Activated T-cell treated with anti-CD3 and anti-CD28 coated beads, Interleukin-2, amount 50 U/mL, for 1 hour (primary cell): ENCODE data around the gene CCR9.
A peak's percentile ranks its signal among the peaks of the same experiment; 100 is the strongest.
"Not testable (repeated sequence)": the region's sequence is repeated elsewhere in the genome, so short reads cannot be mapped to it uniquely, and the experiment has no call there.

Source experiments
- DNase-seq: peaks from one replicate; pipeline ENCODE4 v3.0.0-alpha.2; 2020

The CCR9 gene

GRCh38 chr3:45885979-45886705, at the start of gene CCR9:
CCR9 (plus strand) TSS chr3:45886543; CDS start chr3:45894934, 8,391 bp downstream.
- no peak for DNase-seq

GRCh38 chr3:45838466-45838865, 47.9 kb upstream of the CCR9 start:
- no peak for DNase-seq

DNA sequence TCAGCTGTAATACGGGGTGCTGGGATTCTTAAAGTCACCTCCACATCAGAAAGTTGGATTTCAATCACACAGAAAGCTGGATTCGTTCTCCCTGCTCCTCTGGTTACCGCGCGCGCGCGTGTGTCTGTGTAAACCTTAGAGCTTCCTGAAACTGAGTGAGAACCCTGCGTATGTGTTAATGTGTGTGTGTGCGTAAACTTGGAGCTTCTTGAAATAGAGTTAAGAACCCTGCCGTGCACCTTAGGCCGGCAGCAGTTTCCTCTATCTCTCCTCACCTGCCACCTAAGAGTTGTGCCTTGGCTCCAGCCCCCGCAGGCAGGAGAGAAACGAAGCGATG, 45.0 kb upstream of the CCR9 start:
- no peak for DNase-seq

DNA sequence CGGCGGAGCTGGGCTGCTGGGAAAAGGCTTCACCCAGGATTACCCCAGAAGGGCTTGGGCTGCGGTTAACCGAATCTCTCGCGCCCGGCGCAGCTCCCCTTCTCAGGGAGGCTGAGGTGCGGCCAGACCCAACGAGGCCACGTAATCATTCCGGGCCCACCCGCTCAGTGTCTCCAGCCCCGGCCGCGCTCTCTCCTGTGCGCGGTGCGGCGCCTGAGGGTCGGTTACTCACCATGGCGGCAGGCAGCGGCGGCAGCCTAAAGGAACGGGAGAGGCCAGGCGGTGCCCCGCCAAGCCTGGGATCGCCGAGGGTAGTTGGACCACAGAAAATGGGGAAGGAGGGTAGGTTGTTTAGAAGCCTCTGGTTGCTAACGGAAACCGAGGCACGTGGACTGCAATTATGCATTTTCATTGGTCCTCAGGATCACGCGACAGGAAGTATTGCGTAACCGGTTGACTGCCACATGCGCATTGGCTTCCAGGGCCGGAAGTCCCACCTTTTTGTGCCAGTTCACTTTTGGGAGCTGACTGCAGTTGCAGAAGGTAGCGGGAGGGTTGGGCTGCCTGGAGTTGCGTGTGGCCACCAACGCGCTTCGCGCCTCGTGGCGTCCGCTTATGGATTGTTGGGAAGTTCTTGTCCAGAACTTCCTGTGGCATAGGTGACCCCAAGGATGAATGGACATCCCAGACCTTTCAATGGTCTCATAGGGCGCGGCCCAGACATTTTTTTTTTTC, 44.4 kb upstream of the CCR9 start, which contains the start of gene LZTFL1:
Gene LZTFL1 (minus strand): TSS at position 363 of the 735 bp plus-strand sequence. CDS start 128 bp downstream, at position 235.
- peak; percentile 84 for DNase-seq

DNA sequence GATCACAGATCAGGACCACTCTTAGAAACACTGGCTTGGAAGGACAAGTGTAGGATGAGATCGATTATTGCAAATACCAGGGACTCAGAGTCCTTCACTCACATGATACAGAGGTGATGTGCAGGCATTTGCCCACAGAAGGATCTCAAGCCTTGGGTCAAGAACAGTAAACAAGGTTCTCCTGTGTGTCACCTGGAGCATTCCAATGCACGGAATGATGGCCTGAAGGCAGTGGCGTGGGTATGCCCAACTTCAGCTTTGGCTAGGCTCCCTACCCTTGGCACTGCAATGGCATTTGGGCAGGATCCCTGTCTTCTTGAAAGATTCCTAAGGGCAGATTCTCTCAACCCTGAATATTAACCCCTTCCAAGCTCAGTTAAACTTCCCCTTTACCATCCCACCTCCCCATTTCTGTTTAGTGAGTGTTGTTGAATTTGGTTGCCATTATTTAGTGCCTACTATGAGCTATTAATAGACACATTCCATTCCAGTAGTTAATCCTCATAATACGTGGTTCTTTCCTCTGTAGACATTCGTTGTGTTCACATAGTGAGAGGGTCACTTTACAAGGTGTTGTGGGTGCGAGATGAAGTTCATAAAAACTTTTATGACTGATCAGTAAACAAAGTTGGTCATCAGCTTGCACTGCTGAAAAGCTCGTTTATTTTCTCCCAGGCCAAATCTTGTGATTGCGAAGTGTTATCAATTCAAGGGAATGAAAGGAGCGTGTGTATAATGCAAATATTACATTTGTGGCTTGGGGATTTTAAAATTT, 43.3 kb upstream of the CCR9 start:
- DNase-seq = no peak

- no peak for DNase-seq
These were observed 41.7 kb upstream of the CCR9 start for GRCh38 chr3:45844616-45845015.

DNA sequence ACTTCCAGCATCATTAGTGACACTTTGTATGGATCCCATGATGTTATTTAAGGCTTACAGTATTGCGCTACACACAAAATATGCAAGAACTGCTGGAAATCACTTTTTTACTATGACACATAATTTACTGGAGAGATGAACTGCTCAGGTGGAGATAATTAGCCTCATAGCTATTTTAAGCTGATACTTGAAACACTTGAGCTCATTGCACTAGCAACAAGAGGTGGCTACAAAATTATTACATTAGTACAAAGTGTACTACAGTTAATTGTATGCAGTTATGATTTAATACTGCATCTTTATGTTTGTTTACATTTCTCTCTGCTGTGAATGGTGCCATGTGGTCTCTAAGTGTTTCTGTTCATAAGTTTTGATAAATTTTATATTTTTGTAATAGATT, 38.0 kb upstream of the CCR9 start:
- no peak for DNase-seq

DNA sequence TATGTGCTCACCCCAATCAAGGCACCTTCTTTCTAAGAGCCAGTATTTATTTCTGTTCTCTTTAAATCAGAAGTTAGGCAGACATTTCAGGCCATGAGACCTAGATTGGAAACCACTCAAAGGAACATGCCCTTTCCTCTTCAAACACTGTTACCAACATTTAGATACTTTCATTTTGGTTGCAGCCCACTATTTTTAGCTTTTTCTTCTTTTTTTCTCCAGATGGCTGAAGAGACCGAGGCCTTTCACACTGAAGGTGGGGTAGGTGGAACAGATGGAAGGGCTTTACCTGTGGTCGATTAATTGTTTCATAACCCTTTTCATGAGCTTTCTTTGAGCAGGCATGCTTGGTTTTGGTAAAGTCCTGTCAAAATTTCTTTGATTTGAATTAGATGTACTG, 33.5 kb upstream of the CCR9 start:
- DNase-seq = no peak

DNA sequence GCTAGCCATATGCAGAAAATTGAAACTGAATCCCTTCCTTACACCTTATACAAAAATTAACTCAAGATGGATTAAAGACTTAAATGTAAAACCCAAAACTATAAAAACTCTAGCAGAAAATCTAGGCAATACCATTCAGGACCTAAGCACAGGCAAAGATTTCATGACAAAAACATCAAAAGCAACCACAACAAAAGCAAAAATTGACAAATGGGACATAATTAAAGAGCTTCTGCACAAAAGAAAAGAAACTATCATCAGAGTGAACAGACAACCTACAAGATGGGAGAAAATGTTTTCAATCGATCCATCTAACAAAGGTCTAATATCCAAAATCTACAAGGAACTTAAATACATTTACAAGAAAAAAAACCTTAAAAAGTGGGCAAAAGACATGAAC, 30.0 kb upstream of the CCR9 start:
- DNase-seq = not testable (repeated sequence)

DNA sequence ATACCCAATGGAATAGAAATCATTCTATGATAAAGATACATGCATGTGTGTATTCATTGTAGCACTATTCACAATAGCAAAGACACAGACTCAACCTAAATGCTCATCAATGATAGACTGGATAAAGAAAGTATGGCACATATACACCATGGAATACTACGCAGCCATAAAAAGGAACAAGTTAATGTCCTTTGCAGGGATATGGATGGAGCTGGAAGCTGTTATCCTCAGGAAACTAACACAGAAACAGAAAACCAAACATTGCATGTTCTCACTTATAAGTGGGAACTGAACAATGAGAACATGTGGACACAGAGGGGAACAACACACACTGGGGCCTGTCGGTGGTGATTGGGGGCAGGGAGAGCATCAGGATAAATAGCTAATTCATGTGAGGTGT, 29.3 kb upstream of the CCR9 start:
- DNase-seq = not testable (repeated sequence)

DNA sequence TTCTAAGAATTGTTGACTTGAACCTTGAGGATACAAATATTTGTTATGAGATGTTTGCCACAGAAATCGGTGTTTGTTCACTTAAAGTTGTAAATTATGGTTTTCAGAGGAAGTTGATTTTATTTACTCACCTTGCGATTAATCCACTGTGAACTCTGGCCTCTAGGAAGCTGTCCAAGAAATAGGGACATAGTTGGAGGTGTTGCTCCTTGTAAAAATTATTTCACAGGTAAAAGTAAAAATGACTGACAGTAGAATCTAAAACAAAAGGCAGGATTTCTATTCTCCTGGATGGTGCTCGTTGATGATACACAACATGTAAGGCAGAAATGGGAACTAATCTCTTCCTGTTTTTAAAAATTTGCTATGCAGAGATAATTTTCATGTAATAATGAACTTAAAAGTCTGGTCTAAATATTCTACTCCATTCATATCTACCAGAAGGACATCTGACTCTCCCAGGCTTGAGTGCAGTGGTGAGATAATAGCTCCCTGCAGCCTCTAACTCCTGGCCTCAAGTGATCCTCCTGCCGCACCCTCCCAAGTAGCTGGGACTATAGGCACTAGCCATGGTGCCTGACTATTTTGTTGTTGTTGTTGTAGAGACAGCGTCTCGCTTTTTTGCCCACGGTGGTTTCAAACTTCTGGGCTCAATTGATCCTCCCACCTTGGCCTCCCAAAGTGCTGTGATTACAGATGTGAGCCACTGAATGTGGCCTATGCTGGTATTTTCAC, 27.4 kb upstream of the CCR9 start:
- no peak for DNase-seq

- DNase-seq = no peak
These were observed 25.9 kb upstream of the CCR9 start for GRCh38 chr3:45860481-45860880.

DNA sequence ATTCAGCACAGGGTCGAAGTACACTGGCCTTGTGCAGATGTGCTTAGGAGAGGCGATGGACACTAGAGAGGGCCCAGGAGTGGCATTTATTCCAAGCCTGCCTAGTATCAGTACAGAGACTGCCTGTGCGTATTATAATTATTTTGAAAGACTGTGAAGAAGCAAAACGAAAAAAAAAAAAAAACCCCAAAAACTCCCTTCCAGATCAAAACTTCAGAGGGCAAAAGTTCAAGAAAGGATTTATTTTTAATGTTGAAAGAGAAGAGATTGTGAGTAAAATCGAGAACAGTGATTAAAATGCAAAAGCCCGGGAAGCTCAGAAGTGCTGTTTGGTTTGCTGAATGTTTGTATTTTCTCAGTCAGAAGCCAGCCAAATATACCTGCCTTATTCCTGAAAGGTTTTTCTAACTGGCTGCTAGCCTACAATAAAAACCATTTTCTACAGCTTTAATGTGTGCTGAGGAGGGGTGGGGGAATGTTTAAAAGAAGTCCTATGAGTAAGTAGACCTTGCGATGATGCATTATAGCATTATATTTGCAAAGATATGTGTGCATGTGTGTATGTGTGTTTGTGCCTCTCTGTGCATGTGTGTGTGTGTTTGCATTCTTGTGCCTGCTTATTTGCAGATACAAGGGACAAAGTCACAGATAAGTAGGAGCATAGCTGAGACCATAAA, 25.2 kb upstream of the CCR9 start:
- no peak for DNase-seq

GRCh38 chr3:45864760-45865519, 21.4 kb upstream of the CCR9 start:
- DNase-seq = no peak

DNA sequence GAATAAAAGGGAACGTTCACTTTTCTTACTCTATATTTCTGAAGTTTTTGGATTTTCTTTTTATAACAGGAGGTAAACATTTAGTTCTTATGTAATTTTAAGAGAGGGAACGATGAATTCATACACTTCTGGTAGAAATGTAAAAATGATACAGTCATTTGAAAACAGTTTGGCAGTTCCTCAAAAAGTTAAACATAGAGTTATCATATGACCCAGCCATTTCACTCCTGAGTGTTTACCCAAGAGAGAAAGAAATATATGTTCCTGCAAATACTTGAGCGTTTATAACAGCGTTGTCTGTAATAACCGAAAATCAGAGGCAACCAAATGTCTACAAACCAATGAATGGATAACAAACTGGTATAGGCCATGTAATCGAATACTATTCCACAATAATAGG, 20.8 kb upstream of the CCR9 start:
- DNase-seq = no peak

DNA sequence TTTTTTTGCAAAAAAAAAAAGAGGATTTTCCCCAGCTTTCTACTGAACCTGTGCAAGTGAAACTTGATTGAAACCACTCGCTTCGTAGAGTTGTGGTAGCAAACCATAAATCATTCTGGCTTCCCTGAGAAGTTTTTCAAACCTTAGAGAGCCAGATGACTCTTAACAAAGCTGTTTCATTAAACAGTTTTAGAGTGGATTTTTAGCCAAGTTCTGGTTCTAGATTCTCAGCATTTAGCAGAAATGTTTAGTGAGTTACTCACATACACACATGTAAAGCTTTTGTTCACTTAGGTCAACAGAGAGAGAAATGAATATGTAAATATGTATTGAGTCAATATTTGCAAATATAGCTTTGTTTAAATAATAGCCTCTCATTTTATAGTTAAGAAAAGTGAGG, 18.1 kb upstream of the CCR9 start:
- DNase-seq = no peak

DNA sequence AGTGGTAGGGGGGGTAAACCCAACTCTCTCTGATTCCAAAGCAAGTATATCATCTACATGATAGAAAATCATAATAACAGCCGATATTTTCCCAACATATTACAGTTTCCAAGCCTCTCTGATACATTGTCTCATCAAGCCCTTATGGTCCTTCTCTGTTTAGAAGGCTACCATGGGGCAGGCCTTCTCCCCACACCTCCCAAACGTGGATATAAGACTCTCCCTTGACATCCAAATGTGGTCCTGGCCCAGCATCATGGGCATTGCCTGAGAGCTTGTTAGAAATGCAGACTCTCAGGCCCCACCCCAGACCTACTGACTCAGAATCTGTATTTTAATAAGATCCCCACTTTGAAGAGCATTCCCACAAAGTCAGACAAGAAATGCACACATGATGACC, 17.7 kb upstream of the CCR9 start:
- DNase-seq = no peak

GRCh38 chr3:45869638-45870037, 16.7 kb upstream of the CCR9 start:
- no peak for DNase-seq

DNA sequence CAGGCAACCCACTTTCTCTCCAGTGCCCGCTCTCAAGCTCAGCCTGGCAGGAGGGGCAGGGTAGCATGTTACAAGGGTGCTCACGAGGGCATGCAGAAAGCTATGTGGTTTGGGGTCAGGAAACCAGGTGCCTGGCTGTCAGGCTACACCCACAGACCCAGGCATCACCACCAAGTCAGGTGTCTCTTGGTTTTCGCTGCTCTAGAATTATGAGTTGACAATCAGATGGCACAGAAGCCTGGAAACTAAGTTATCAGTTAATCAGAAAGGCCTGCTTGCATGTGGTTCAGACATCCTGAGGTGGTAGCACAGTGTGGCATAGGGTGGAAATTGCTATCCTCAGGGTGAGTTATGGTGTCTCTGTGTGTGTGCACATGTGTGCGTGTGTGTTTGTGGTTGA, 16.2 kb upstream of the CCR9 start:
- peak; percentile 67 for DNase-seq

- no peak for DNase-seq
These were observed 14.6 kb upstream of the CCR9 start for GRCh38 chr3:45871780-45872179.

DNA sequence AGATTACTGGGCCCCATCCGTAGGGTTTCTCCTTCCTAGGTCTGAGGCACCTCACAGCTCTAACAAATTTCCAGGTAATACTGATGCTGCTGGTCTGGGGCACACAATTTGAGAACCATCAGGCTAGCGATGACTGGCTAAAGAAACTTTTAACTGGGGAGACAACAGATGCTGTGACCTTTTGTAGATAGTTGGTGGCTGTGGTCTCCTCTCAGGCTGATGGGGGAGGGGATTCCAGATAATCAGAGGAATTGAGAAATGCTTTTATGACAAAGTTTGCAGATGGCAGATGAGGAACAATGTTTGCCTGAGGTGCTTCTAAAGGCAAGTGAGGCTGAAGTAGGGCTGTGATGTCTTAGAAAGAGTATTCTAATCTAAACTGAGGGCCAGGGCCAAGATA, 13.8 kb upstream of the CCR9 start:
- no peak for DNase-seq

DNA sequence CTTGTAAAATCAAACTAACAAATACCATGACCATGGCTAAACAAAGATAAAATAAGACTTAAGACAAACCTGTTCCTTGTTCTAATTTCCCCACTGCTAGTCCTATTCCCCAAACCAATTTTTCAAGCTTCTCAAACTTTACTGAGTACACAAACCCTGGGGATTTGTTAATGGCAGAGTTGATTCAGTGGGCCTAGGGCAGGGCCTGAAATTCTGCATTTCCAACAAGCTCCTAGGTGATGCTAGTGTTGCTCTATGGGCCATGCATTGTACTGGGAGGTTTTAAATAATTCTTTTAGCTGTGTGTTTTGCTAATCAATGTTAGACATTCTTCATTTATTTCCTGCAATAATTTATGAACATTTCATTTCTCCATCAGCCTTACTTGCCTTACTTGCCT, 13.3 kb upstream of the CCR9 start:
- DNase-seq = no peak
